ENCODE results near the gene PI4KB.

GRCh38 chr1:151362308-151363155 lies 35.3 kb upstream of the PI4KB start:
- TF ChIP-seq, protein P1, sequence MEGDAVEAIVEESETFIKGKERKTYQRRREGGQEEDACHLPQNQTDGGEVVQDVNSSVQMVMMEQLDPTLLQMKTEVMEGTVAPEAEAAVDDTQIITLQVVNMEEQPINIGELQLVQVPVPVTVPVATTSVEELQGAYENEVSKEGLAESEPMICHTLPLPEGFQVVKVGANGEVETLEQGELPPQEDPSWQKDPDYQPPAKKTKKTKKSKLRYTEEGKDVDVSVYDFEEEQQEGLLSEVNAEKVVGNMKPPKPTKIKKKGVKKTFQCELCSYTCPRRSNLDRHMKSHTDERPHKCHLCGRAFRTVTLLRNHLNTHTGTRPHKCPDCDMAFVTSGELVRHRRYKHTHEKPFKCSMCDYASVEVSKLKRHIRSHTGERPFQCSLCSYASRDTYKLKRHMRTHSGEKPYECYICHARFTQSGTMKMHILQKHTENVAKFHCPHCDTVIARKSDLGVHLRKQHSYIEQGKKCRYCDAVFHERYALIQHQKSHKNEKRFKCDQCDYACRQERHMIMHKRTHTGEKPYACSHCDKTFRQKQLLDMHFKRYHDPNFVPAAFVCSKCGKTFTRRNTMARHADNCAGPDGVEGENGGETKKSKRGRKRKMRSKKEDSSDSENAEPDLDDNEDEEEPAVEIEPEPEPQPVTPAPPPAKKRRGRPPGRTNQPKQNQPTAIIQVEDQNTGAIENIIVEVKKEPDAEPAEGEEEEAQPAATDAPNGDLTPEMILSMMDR (conservative IDR thresholded peaks at IDR 0.05; ENCODE audit: low read length) = no peak
- no peak for TF ChIP-seq EZH2phosphoT487 (IDR thresholded peaks at IDR 0.05; ENCODE audit: borderline replicate concordance, low read depth, low read length)
